Measurements from ENCODE around the gene RHOF. TPM values are rescaled to one million over a fixed set of nuclear protein-coding genes. Genes with fewer than 3 reads are reported as not detected.

Gene RHOF
- total and polyA plus RNA-seq, 2 of the 13 experiments (the other 11 are each of a cell fraction or from before 2014, with no cell fraction given) = 14.6 to 32.2 TPM

- TF ChIP-seq DZIP1 (CRISPR knock-in tag; IDR thresholded peaks at IDR 0.05) (no peak), STAT5B (CRISPR knock-in tag; IDR thresholded peaks at IDR 0.05) (peak; percentile 45; the same call in 1 of the 2 replicates), KLF13 (CRISPR knock-in tag; IDR thresholded peaks at IDR 0.05) (no peak), NCOA2 (CRISPR knock-in tag; IDR thresholded peaks at IDR 0.05) (no peak), CREBL2 (CRISPR knock-in tag; IDR thresholded peaks at IDR 0.05; ENCODE audit: borderline replicate concordance) (no peak), ZNF512 (CRISPR knock-in tag; IDR thresholded peaks at IDR 0.05) (no peak), ZNF616 (CRISPR knock-in tag; IDR thresholded peaks at IDR 0.05; ENCODE audit: low read depth) (0 out of 2 replicates have a peak, but pooled peaks have one; percentile 66), HNRNPH1 (optimal IDR thresholded peaks at IDR 0.05; ENCODE audit: low read depth, low read length) (no peak), SMAD3 (CRISPR knock-in tag; IDR thresholded peaks at IDR 0.05) (no peak; the same call in none of the 2 replicates), ZBTB3 (CRISPR knock-in tag; IDR thresholded peaks at IDR 0.05; ENCODE audit: borderline replicate concordance, low read depth) (0 out of 2 replicates have a peak, but pooled peaks have one; percentile 53), NFYB (CRISPR knock-in tag; IDR thresholded peaks at IDR 0.05) (peak; percentile 86), SETDB1 (CRISPR knock-in tag; IDR thresholded peaks at IDR 0.05; ENCODE audit: borderline replicate concordance) (no peak), HNF4G (IDR thresholded peaks at IDR 0.05; ENCODE audit: borderline replicate concordance, low read depth, low read length) (no peak), HNF4G (CRISPR knock-in tag; IDR thresholded peaks at IDR 0.05; ENCODE audit: borderline replicate concordance, low read depth) (no peak), AFF4 (CRISPR knock-in tag; IDR thresholded peaks at IDR 0.05) (peak; percentile 77; the same call in 1 of the 2 replicates), NFKB2 (CRISPR knock-in tag; IDR thresholded peaks at IDR 0.05; ENCODE audit: borderline replicate concordance) (peak; percentile 58; the same call in 1 of the 2 replicates), TMF1 (CRISPR knock-in tag; IDR thresholded peaks at IDR 0.05; ENCODE audit: low read depth) (no peak), PHF8 (CRISPR knock-in tag; IDR thresholded peaks at IDR 0.05) (peak; percentile 71), SKI (IDR thresholded peaks at IDR 0.05; ENCODE audit: partially characterized antibody) (no peak), EP300 (IDR thresholded peaks at IDR 0.05; ENCODE audit: low read depth in 2 of 2, low read length in 2 of 2) (peak; percentile 13 to 25; a peak in 1 of 4 replicates), EP300 (CRISPR knock-in tag; IDR thresholded peaks at IDR 0.05; ENCODE audit: borderline replicate concordance) (0 out of 2 replicates have a peak, but pooled peaks have one; percentile 21)
These were observed 9.6 kb upstream of the RHOF start (continued) for GRCh38 chr12:121802843-121803698.

Data from HepG2 (cell line).